Ammon's horn (tissue), 1 donor: ENCODE measurements around the gene ZRANB2.

ENCODE experiments used
- DNase-seq: peaks from one replicate; pipeline ENCODE4 v3.0.0-alpha.2; 2016; ENCODE audit warnings: low spot score

The ZRANB2 gene

GRCh38 chr1:71080739-71081696, at the start of gene ZRANB2:
Gene ZRANB2 (minus strand): TSS chr1:71081035. CDS start chr1:71080995, 40 bp downstream.
- DNase-seq = peak; percentile 90

- no peak for DNase-seq
Observed at GRCh38 chr1:71128060-71128459, 47.2 kb upstream of the ZRANB2 start.

- DNase-seq = no peak
Observed at GRCh38 chr1:71118086-71118485, 37.3 kb upstream of the ZRANB2 start.

- no peak for DNase-seq
Observed at GRCh38 chr1:71116729-71117128, 35.9 kb upstream of the ZRANB2 start.

GRCh38 chr1:71106658-71107322, 26.0 kb upstream of the ZRANB2 start:
- DNase-seq = no peak

GRCh38 chr1:71104417-71104816, 23.6 kb upstream of the ZRANB2 start:
- no peak for DNase-seq

- no peak for DNase-seq
Observed at GRCh38 chr1:71101839-71102376, 21.1 kb upstream of the ZRANB2 start.

- no peak for DNase-seq
Observed at GRCh38 chr1:71097428-71097827, 16.6 kb upstream of the ZRANB2 start.

- DNase-seq = no peak
Observed at GRCh38 chr1:71094913-71095312, 14.1 kb upstream of the ZRANB2 start.

GRCh38 chr1:71093938-71094337, 13.1 kb upstream of the ZRANB2 start:
- DNase-seq = no peak

GRCh38 chr1:71089536-71090270, 8.9 kb upstream of the ZRANB2 start:
- DNase-seq = no peak

GRCh38 chr1:71088645-71089287, 7.9 kb upstream of the ZRANB2 start:
- DNase-seq = no peak

GRCh38 chr1:71087713-71088112, 6.9 kb upstream of the ZRANB2 start:
- DNase-seq = no peak

GRCh38 chr1:71087060-71087459, 6.2 kb upstream of the ZRANB2 start:
- no peak for DNase-seq

- no peak for DNase-seq
Observed at GRCh38 chr1:71086331-71086730, 5.5 kb upstream of the ZRANB2 start.

GRCh38 chr1:71083271-71083670, 2.4 kb upstream of the ZRANB2 start:
- DNase-seq = peak; percentile 42

GRCh38 chr1:71081697-71082080, 854 bp upstream of the ZRANB2 start:
- DNase-seq = peak; percentile 10

- no peak for DNase-seq
Observed at GRCh38 chr1:71080230-71080738, 551 bp downstream of the ZRANB2 start.

GRCh38 chr1:71074681-71075080, 6.2 kb downstream of the ZRANB2 start:
- DNase-seq = no peak

GRCh38 chr1:71072273-71072672, 8.6 kb downstream of the ZRANB2 start:
- no peak for DNase-seq

- DNase-seq = no peak
Observed at GRCh38 chr1:71071720-71072119, 9.1 kb downstream of the ZRANB2 start.
